ENCODE measurements around the gene SLC9A1. TPM values are rescaled to one million over a fixed set of nuclear protein-coding genes. Genes with fewer than 3 reads are reported as not detected.

Gene SLC9A1
- total RNA-seq, 1 experiment from 2014 or later: 24.1 TPM

DNA sequence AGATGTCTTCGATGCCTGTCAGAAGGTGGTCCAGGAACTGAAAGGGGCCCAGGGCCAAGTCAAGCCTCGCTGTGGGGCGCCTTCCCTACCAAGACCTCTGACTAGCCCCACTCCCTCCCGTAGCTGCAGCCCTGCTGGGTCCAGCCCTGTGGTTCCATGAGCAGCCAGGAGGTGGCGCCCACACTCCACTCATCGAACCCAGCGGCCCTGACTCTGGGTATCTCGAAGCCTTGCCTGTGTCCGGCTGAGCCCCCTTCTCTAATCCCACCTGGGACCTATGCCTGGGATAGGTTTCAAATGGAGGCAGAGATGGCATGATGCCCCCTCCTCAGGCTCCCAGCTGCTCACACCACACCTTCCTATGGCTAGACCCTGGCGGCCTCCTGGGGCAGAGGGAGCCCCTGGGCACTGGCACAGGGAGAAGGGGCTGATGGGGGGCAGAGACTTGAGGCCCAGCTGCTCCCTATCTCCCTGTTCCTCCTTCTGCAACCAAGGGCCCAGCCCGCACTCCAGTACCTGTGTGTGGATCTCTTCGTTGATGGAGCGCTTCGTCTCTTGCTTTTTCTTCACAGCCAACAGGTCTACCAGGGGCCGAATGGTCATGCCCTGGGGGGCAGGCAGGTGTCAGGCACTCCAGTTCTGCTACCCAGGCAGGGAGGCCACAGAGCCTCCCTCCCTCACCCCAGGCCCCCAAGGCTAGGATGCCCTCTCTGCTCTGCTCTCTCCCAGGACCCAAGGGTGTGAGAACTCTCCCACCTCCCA, 52.0 kb downstream of the SLC9A1 start:
- peak; percentile 52 for DNase-seq (ENCODE audit: low read depth)

DNA sequence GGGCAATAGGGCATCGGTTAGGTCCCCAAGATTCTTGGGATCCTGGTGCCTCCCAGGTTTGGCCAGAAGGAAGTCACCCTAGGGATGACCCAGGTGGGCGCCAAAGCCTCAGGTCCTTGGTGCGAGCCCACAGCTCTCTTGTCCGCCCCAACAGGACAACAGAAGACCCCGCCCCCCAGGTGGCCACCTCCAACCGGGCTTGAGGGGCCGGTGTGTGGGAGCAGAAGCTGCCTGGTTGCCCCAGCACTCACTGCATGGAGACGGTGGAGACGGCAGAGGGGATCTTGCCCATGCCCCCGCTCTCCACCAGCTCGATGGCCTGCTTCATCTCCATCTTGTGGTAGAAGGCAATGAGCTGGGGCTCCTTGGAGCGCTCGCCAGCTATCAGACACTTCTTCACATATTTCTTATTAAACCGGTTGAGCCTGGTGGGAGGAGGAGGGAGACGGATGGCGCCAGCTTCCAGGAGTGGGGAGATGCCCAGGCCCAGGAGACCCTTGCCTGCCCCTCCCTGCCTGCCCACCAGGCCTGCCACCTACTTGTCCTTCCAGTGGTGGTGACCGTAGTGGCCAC, 52.7 kb downstream of the SLC9A1 start:
- DNase-seq (ENCODE audit: low read depth): no peak

DNA sequence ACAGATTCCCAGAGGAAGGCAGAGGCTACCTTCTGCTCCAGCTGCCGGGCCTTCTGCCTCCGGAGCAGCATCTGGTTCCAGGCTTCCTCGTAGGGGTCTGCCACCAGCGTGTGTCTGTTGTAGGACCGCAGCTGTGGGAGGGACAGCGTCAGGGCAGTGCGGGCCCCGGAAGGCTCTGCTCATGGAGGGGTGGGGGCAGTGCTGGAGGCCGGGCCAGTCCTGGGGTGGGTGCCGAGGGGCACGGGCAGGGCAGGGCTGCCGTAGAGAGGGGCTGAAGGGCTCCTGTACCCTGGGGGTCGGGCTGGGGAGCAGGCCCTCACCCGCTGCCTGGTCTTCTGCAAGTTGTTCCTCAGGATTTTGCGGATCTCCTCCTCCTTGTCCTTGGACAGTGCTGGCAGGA, 53.2 kb downstream of the SLC9A1 start:
- no peak for DNase-seq (ENCODE audit: low read depth)

DNA sequence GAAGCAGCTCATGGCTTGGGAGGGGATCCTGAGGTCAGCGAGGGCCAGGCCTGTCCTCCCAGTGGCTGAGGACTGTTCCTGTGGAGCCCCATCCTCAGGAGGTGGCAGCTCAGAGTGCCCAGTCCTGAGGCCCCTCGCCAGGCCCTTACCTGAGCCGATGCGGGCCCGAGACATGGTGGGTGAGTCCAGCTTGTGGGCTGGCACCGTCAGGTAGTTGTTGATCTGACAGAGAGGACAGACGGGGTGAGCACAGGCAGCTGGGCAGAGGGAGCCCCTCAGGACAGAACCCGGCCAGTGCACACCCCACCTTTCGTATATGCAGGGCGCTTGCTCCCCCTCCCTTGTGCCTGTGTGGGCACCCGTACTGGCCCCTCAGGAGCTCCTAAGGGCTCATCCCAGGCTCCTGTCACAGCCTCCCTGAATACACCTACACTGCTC, 53.9 kb downstream of the SLC9A1 start:
- no peak for DNase-seq (ENCODE audit: low read depth)

DNA sequence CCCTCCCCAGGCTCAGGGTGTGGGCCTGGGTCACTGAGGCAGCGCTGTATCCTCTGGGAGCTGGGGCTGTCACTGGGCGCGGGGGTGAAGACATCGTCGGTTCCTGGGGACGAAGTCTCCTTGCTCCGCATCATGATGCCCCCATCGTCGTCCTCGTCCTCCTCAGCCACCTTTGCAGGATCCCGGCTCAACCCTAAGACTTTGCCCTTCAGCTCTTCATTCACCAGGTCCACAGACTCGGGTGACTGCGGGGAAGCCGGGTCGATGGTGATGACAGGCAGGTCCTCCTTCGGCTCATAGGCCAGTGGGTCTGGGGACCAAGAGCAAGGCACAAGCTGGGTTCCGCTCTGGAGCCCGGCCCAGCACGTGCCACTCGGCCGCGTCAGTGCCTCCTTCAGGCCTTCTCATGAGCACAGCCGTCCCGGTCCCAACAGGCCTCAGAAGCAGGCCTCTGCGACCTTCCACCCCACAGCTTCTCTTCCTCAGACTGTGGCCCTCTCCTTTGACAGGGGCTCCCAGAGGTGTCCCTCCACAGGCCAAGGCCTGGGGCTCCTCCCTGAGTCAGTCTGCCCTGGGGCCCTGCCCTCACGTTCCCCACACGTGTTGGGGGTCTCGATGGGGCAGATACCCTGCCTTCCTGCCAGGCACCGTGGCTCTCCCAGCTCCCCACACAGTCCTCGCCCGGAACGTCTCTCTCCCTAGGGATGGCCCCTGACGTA, 54.4 kb downstream of the SLC9A1 start:
- DNase-seq (ENCODE audit: low read depth): no peak

DNA sequence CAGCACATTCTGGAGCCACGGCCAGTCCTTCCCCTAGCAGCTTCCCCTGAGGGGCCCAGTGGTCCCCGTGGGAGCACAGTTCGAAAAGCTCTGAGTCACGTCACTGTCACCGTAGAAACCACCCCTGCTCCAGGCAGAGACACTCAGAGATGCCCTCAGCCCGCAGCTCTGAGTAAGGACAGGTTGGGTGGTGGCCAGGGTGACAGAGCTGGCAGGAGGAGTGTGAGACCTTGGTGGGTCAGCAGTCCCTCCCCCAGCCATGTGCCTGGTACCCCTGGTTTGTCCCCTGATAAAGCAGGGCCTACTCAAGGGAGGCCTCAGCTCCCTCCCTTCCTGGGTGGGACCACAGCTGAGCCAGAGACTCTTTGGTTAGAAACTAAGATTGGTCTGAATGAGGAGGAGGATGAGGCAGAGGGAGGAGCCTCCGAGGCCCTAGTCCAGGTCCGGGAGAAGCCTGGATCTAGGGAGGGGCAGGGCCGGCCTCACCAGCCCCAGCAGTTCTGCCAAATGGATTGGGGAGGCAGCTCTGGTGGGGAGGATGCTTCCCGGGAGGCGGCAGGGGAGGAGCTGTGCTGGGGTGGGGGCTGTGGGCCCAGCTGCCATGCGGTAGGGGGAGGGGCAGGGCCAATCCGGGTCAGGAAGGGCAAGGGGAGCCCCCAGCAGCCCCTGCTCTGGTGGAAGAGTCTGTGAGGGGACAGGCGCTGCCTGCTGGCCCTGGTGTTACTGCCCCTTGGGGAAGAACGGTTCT, 55.2 kb downstream of the SLC9A1 start:
- DNase-seq (ENCODE audit: low read depth): peak; percentile 94

DNA sequence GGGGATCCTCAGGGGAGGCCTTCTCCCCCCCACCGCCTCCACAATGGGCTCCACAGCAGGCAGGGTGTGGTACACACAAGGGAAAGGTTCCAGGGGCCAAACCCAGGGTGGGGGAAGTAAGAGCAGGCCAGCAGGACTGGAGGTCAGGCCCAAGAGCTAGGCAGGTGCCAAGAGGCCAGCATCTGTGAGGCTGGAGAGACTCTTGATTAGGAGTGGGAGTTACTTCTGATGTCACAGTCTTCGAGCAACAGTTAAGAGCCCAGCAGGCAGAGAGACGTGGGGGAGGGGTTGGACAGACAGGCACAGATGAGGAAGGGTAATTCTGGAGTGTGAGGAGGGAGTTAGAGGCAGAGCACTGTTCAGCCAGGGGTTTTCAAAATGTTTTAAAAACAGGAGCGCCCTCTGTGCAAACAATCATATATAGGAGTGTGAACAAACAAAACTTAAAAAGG, 55.8 kb downstream of the SLC9A1 start:
- DNase-seq (ENCODE audit: low read depth): no peak

DNA sequence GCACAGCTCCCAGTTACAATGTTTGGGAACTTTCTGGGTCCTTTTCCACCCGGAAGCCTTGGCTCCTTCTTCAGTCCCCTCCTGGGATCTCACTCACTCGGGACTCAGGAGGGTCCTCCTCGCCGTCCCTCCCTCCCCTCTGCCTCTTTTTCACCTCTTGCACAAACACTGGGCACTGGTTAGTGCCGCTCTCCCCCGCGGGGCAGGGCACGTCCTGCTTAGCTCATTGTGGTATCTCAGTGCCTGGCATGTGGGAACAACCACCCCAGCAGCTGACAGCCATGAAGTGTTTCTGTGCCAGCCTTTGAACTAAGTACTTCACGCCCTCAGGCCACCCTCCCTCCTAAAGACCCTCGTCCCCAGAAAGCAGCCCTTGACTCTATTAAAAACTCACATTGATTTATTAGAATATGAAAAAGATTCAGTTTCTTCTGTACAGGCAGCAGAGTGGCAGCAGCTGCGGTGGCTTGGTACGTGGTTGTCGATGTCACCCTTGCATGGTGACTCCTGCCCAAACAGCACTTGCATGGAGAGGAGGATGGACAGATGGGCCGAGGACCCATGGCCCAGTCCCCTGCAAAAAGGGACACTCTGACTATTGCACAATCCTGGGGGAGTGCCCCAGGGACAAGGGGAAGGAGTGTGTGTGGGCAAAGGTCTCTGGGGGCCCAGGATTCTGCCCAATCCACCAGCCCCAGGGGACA, 56.3 kb downstream of the SLC9A1 start:
- peak; percentile 58 for DNase-seq (ENCODE audit: low read depth)

DNA sequence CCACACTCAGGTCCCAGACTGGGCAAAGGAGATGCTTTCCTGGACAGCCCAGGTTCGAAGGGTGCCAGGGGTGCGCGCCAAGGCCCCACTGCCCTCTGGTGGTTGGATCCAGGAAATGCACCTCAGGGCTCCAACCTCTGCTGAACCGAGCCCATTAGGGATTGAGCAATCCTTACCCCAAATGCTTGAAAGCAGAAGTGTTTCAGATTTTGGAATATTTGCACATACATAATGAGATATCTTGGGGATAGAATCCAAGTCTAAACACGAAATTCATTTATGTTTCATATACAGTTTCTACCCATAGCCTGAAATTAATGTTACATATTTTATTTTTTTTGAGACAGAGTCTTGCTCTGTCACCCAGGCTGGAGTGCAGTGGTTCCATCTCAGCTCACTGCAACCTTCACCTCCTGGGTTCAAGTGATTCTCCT, 57.4 kb downstream of the SLC9A1 start:
- DNase-seq (ENCODE audit: low read depth): peak; percentile 72

DNA sequence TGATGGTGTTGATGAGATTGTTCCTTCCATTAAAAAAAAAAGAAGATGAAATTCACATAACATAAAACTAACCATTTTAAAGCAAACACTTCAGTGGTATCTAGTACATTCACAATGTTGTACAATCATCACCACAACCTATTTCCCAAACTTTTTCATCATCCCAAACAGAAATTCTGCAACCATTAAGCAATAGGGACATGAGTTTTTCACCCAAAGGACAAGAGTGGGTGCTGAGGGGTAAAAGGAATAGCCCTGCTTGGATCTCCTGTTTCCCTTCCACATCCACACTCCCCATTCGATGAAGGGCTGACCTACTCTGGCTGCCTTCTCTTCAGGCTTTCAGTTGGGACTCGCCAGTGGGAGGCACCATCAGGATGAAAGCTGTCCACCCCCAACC, 59.3 kb downstream of the SLC9A1 start:
- no peak for DNase-seq (ENCODE audit: low read depth)

DNA sequence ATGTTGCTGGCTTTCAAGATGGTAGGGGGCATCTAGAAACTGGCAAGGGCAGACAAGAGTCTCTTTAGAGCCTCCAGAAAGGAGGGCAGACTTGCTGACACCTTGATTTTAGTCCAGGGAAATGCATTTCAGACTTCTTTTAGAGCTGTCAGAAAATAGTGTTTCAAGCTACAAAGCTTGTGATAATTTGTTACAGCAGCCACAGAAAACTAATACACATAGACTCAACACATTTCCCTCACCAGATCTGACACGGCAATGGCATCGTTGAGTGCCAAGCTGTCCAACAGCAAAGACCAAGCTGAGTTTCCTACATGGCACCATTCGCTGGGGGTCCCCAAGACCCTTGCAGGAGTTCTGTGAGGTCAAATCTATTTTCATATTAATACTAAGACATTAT, 62.0 kb downstream of the SLC9A1 start:
- no peak for DNase-seq (ENCODE audit: low read depth)

DNA sequence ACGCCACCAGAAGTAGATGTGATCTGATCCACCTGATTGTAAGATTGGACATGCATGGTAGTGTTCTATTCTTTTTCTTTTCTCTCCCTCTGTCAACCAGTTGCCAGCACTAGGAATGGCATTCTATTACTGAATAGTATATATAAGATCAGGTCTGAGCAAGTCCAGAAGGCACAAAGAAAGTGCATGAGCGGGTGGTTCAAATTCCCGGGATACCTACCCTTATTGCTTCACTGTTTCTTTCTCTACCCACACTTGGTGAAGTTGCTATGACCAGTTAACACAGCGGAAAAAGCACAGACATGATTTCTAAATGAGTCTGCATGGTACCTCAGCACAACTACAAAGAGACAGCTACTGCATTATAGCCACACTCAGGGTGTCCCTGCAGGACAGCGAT, 64.0 kb downstream of the SLC9A1 start:
- no peak for DNase-seq (ENCODE audit: low read depth)

DNA sequence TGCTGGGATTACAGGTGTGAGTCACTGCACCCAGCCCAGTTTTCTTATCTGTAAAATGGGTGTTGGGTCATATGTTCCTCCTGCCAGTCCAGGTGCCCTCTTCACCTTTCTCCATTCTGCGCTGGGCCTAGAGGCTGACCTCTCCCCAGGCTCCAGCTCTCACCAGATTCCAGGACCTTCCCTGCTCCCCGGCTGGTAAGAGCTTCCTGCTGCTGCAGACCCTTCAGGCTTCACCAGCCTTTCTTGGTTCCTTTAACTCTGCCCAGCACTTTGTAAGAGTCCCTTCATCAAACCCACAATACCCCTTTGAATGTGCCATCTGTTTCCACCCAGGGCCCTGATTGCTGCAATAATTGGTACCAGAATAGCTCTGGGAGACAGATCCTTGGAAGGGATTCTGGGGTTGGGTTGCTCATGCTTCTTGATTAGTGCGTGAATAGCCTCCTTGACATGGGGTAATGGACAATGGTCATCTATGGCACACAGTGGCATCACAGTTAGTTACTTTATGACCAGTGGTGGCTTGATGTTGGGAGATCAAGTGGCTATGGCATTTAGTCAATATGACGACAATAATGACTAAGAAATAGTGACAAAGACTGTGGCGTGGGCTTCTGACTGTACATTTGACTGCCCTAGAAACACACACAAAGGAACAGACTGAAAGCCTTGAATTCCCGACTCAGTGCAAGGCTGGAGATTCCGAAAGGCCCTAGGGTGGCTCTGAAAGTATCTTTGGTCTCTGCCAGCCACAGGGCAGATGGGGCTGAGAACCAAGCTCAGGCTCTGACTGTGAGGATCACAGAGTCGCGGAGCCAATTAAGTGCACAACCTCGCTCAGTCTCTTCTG, 67.3 kb downstream of the SLC9A1 start:
- DNase-seq (ENCODE audit: low read depth): no peak

DNA sequence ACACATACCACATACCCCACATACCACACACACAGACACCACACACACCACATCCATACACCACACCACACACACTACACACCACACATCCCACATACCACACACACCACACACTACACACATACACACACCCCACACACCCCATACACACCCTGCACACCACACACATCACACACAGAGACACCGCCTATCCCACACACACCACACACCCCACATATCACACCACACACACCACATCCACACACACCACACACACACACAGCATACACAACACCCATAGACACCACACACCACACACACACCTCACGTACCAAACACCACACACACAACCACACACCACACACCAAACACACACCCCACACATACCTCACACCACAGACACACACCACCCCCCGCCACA, 68.3 kb downstream of the SLC9A1 start:
- no peak for DNase-seq (ENCODE audit: low read depth)

DNA sequence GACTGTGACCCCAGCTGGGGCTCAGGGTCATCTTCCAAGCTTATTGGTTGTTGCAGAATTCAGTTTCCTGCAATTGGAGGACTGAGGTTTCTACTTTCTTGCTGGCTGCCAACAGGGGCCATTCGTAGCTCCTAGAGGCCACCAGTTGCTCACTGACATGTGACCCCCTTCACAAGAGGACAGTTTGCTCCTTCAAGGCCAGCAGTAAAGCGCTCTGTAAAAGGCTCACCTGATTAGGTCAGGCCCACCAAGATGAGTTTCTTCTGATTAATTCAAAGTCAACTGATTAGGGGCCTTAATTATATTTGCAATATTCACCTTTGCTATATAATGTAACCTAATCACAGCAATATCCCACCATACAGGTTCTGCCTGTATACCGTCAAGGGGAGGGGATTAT, 68.9 kb downstream of the SLC9A1 start:
- no peak for DNase-seq (ENCODE audit: low read depth)

DNA sequence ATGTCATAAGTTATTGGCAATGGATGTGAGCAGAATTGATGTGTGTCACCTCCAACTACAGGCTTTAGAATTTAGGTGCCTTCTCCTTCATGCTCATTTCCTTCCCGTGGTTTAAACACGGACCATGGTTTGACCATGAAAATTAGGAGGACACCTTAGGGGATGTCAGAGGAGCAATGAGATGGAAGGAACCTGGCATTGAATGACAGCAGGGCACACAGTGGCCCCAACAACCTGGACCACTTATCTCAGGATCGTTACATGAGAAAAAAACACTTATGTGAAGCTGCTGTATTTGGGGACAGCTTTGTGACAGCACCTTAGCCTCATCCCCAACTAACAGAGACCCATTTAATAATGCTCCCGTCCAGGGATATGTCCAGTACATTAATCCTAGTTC, 70.8 kb downstream of the SLC9A1 start:
- no peak for DNase-seq (ENCODE audit: low read depth)

DNA sequence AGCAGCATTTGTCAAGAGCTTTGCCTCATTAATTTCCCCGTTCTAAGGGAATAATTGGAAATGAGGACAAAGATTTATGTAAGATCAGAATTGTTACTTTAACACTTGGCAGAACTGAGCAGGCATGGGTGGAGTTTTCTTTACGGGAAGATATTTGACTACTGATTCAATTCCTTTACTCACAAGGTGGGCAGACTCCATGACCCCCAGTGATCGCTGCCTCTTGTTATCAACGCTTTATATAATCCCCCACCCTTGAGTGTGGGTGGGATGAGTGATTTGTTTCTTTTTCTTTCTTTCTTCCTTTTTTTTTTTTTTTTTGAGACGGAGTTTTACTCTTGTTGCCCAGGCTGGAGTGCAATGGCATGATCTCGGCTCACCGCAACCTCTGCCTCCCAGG, 77.0 kb downstream of the SLC9A1 start:
- no peak for DNase-seq (ENCODE audit: low read depth)

DNA sequence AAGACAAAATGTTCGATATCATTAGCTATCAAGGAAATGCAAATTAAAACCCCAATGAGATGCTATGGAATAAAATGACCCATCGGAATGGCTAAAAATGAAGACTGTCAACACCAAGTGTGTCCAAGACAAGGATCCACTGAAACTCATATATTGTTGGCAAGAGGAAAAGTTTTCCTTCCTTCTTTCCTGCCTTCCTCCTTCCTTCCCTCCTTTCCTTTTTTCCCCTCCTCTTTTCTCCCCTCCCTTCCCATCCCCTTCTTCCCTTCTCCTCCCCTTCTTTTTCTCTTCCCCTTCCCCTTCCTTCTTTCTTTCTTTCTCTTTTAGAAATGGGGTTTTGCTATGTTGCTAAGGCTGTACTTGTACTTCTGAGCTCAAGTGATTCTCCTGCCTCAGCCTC, 78.1 kb downstream of the SLC9A1 start:
- DNase-seq (ENCODE audit: low read depth): no peak

DNA sequence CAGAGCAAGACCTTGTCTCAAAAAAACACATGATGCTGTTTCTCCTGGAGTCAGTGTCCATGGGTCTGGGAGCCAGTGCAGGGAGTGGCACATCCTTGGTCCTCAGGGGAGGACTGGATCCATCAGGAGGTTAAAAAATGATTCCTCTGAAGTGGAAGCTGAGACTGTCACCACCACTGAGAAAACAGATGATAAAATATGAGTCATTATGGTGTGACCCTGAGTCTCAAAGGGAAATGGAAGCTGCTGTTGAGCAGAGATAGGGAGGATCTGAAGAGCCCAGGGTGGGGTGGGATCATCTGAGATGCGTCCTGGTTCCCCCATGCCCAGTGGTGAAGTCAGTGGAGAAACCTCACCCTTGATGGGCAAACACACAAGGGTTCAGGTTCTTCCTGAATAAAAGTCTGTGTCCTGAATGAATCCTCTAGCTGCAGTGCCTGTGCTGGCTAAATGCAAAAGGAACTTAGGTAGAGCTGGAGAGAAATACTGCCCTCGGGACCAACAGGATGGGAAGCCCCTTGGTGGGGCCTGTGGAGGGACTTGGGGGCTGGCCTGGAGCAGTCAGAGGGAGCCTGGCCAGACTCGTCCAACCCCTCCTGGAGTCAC, 80.6 kb downstream of the SLC9A1 start:
- peak; percentile 48 for DNase-seq (ENCODE audit: low read depth)

DNA sequence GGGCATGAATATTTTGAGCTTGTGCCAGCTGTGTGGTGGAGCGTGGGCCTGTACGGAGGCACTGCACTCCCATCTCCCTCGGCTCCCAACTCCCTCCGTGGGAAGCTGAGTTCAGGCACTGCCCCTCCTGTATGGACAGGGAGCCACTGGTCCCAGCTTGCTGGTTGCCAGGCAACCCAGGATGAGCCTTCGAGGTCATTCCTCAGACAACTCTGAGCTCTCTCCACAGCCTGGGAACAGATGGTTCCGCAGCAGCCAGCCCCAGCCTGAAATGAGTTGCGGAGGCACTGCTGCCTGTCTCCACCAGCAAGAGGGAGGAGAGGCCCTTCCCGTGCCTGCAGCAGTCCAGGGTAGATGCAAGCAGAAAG, 83.9 kb downstream of the SLC9A1 start:
- no peak for DNase-seq (ENCODE audit: low read depth)

All from M059J (cell line).